ENCODE data around the gene S100A10.

S100A10 gene

DNA sequence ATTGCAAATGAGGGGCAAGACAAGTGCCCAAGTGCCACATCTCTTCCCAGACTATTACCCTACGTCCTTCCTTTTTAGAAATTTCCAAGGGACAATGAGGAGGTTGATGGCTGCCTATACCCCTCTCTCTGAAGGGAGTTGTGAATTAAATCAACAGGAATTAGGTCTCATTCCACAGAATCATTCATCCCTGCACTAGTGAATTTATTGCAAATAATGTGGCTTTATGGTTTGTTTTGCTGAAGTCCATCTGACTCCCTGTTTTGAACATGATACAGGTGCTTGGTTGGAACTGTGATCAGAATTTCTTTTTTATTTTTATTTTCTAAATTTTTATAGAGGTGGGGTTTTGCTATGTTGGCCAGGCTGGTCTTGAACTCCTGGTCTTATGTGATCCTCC lies 50.1 kb downstream of the S100A10 start:
- no peak for ATAC-seq
- TF ChIP-seq ZFP30 (CRISPR knock-in tag; IDR thresholded peaks at IDR 0.05): no peak
- TF ChIP-seq ZC3H10 (CRISPR knock-in tag; IDR thresholded peaks at IDR 0.05): no peak
- no peak for TF ChIP-seq RARB (CRISPR knock-in tag; IDR thresholded peaks at IDR 0.05)
- TF ChIP-seq CSDC2 (CRISPR knock-in tag; IDR thresholded peaks at IDR 0.05): no peak
- TF ChIP-seq, protein P1, sequence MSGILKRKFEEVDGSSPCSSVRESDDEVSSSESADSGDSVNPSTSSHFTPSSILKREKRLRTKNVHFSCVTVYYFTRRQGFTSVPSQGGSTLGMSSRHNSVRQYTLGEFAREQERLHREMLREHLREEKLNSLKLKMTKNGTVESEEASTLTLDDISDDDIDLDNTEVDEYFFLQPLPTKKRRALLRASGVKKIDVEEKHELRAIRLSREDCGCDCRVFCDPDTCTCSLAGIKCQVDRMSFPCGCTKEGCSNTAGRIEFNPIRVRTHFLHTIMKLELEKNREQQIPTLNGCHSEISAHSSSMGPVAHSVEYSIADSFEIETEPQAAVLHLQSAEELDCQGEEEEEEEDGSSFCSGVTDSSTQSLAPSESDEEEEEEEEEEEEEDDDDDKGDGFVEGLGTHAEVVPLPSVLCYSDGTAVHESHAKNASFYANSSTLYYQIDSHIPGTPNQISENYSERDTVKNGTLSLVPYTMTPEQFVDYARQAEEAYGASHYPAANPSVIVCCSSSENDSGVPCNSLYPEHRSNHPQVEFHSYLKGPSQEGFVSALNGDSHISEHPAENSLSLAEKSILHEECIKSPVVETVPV (CRISPR knock-in tag; IDR thresholded peaks at IDR 0.05): no peak
- no peak for TF ChIP-seq ISL1 (CRISPR knock-in tag; IDR thresholded peaks at IDR 0.05)
- TF ChIP-seq, protein P2, sequence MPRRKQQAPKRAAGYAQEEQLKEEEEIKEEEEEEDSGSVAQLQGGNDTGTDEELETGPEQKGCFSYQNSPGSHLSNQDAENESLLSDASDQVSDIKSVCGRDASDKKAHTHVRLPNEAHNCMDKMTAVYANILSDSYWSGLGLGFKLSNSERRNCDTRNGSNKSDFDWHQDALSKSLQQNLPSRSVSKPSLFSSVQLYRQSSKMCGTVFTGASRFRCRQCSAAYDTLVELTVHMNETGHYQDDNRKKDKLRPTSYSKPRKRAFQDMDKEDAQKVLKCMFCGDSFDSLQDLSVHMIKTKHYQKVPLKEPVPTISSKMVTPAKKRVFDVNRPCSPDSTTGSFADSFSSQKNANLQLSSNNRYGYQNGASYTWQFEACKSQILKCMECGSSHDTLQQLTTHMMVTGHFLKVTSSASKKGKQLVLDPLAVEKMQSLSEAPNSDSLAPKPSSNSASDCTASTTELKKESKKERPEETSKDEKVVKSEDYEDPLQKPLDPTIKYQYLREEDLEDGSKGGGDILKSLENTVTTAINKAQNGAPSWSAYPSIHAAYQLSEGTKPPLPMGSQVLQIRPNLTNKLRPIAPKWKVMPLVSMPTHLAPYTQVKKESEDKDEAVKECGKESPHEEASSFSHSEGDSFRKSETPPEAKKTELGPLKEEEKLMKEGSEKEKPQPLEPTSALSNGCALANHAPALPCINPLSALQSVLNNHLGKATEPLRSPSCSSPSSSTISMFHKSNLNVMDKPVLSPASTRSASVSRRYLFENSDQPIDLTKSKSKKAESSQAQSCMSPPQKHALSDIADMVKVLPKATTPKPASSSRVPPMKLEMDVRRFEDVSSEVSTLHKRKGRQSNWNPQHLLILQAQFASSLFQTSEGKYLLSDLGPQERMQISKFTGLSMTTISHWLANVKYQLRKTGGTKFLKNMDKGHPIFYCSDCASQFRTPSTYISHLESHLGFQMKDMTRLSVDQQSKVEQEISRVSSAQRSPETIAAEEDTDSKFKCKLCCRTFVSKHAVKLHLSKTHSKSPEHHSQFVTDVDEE (CRISPR knock-in tag; IDR thresholded peaks at IDR 0.05): no peak

DNA sequence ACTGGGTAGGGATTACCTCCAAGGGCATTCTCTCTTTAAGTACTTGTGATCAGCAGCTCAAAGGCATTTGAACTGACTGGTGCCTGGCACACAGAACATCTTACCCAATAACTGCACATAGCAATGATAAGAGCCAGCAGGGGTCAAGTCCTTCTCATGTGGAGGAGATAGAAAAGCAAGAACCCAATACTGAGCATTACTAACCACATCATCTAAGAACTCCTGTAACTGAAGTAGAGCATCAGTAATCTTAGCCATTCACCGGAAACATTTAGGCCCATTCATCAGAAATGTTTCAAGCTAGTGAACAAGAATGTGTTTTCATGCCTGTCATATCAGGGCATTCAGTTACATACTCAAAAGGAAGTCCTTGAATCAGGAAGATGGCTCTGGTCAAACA lies 50.8 kb downstream of the S100A10 start:
- TF ChIP-seq TCF4 (CRISPR knock-in tag; IDR thresholded peaks at IDR 0.05; ENCODE audit: borderline replicate concordance) (no peak), ESRRG (CRISPR knock-in tag; IDR thresholded peaks at IDR 0.05) (no peak), ZNF565 (CRISPR knock-in tag; conservative IDR thresholded peaks at IDR 0.05; ENCODE audit: low read depth) (no peak), GLIS3 (CRISPR knock-in tag; IDR thresholded peaks at IDR 0.05) (no peak), CSDC2 (CRISPR knock-in tag; IDR thresholded peaks at IDR 0.05) (no peak), PPARA (CRISPR knock-in tag; IDR thresholded peaks at IDR 0.05; ENCODE audit: borderline replicate concordance) (no peak)
- TF ChIP-seq, protein P2 (CRISPR knock-in tag; IDR thresholded peaks at IDR 0.05): no peak
- peak; percentile 32 for ATAC-seq

DNA sequence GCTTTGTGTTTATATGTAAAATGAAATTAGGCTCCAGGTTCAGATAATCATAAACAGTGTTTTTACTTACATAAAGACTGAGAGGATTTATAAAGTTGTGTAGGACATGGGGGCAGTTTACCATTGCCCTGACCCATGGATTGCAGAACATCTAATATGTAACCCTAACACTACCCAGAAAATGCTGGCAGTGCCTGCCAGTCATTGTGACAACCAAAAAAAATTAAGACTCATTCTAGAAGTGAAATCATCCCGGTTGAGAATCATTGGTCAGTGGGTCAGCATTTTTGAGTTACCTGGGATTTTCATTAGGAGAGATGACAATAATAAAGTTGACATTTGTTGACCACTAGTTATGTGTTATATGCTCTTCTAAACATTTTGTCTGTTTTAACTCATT lies 53.1 kb downstream of the S100A10 start:
- no peak for ATAC-seq
- TF ChIP-seq CSDC2 (CRISPR knock-in tag; IDR thresholded peaks at IDR 0.05) (no peak), ZNF8 (CRISPR knock-in tag; IDR thresholded peaks at IDR 0.05) (no peak), TCF4 (CRISPR knock-in tag; IDR thresholded peaks at IDR 0.05; ENCODE audit: borderline replicate concordance) (no peak), BACH2 (CRISPR knock-in tag; IDR thresholded peaks at IDR 0.05; ENCODE audit: borderline replicate concordance) (no peak), ISL1 (CRISPR knock-in tag; IDR thresholded peaks at IDR 0.05) (no peak), ZNF565 (CRISPR knock-in tag; conservative IDR thresholded peaks at IDR 0.05; ENCODE audit: low read depth) (no peak), SNAI2 (CRISPR knock-in tag; IDR thresholded peaks at IDR 0.05) (no peak), ESRRG (CRISPR knock-in tag; IDR thresholded peaks at IDR 0.05) (no peak), PPARA (CRISPR knock-in tag; IDR thresholded peaks at IDR 0.05; ENCODE audit: borderline replicate concordance) (no peak), ARNTL (CRISPR knock-in tag; IDR thresholded peaks at IDR 0.05; ENCODE audit: borderline replicate concordance, low read depth) (no peak), ZFP30 (CRISPR knock-in tag; IDR thresholded peaks at IDR 0.05) (no peak), ZFP3 (CRISPR knock-in tag; IDR thresholded peaks at IDR 0.05) (no peak), GLIS3 (CRISPR knock-in tag; IDR thresholded peaks at IDR 0.05) (no peak), OSR1 (CRISPR knock-in tag; IDR thresholded peaks at IDR 0.05) (no peak), ZC3H10 (CRISPR knock-in tag; IDR thresholded peaks at IDR 0.05) (no peak), ZNF70 (CRISPR knock-in tag; IDR thresholded peaks at IDR 0.05) (no peak)
- TF ChIP-seq, protein P3, sequence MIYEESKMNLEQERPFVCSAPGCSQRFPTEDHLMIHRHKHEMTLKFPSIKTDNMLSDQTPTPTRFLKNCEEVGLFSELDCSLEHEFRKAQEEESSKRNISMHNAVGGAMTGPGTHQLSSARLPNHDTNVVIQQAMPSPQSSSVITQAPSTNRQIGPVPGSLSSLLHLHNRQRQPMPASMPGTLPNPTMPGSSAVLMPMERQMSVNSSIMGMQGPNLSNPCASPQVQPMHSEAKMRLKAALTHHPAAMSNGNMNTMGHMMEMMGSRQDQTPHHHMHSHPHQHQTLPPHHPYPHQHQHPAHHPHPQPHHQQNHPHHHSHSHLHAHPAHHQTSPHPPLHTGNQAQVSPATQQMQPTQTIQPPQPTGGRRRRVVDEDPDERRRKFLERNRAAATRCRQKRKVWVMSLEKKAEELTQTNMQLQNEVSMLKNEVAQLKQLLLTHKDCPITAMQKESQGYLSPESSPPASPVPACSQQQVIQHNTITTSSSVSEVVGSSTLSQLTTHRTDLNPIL (CRISPR knock-in tag; IDR thresholded peaks at IDR 0.05; ENCODE audit: low read depth): no peak
- TF ChIP-seq, protein P1 (CRISPR knock-in tag; IDR thresholded peaks at IDR 0.05): no peak
- TF ChIP-seq, protein P4, sequence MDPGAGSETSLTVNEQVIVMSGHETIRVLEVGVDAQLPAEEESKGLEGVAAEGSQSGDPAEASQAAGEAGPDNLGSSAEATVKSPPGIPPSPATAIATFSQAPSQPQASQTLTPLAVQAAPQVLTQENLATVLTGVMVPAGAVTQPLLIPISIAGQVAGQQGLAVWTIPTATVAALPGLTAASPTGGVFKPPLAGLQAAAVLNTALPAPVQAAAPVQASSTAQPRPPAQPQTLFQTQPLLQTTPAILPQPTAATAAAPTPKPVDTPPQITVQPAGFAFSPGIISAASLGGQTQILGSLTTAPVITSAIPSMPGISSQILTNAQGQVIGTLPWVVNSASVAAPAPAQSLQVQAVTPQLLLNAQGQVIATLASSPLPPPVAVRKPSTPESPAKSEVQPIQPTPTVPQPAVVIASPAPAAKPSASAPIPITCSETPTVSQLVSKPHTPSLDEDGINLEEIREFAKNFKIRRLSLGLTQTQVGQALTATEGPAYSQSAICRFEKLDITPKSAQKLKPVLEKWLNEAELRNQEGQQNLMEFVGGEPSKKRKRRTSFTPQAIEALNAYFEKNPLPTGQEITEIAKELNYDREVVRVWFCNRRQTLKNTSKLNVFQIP (CRISPR knock-in tag; IDR thresholded peaks at IDR 0.05; ENCODE audit: borderline replicate concordance, low read depth): no peak
- TF ChIP-seq, protein P2 (CRISPR knock-in tag; IDR thresholded peaks at IDR 0.05): no peak
